Measurements from ENCODE around the gene STK32C.

The STK32C gene

GRCh38 chr10:132168571-132169030 lies 139.1 kb downstream of the STK32C start:
- no peak for DNase-seq (ENCODE audit: insufficient read length, low spot score)
- FAIRE-seq: no peak

DNA sequence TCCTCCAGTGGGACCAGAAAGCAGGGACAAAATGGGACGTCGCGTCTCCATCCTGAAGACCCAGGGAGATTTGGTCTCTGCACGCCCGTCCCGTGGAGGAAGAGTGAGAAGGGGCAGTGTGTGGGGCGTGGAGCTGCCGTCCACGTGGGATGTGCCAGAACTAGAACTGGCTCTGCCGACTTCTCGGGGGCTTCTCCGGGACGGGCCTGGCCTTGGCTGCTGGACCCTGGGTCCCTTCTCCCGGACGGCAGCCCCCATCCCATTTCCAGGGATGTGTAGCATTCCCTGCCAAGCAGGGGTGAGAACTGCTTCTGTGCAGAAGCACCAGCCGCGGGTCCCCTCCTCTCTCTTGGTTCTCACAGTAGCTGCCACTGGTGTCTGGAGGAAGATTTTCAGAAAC lies 139.8 kb downstream of the STK32C start:
- no peak for DNase-seq (ENCODE audit: insufficient read length, low spot score)
- TF ChIP-seq, protein P1, sequence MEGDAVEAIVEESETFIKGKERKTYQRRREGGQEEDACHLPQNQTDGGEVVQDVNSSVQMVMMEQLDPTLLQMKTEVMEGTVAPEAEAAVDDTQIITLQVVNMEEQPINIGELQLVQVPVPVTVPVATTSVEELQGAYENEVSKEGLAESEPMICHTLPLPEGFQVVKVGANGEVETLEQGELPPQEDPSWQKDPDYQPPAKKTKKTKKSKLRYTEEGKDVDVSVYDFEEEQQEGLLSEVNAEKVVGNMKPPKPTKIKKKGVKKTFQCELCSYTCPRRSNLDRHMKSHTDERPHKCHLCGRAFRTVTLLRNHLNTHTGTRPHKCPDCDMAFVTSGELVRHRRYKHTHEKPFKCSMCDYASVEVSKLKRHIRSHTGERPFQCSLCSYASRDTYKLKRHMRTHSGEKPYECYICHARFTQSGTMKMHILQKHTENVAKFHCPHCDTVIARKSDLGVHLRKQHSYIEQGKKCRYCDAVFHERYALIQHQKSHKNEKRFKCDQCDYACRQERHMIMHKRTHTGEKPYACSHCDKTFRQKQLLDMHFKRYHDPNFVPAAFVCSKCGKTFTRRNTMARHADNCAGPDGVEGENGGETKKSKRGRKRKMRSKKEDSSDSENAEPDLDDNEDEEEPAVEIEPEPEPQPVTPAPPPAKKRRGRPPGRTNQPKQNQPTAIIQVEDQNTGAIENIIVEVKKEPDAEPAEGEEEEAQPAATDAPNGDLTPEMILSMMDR (IDR thresholded peaks at IDR 0.05; ENCODE audit: insufficient read depth, missing control alignments): no peak
- FAIRE-seq: no peak

More at GRCh38 chr10:132168571-132169030, 139.1 kb downstream of the STK32C start:
- TF ChIP-seq, protein P1 (IDR thresholded peaks at IDR 0.05; ENCODE audit: insufficient read depth, missing control alignments): no peak

- FAIRE-seq: no peak
Observed at GRCh38 chr10:132167041-132167674, 140.6 kb downstream of the STK32C start.

GRCh38 chr10:132166216-132166950 lies 141.4 kb downstream of the STK32C start:
- DNase-seq (ENCODE audit: insufficient read length, low spot score): no peak
- TF ChIP-seq, protein P1 (IDR thresholded peaks at IDR 0.05; ENCODE audit: insufficient read depth, missing control alignments): no peak
- no peak for FAIRE-seq

More at GRCh38 chr10:132167041-132167674, 140.6 kb downstream of the STK32C start:
- no peak for DNase-seq (ENCODE audit: insufficient read length, low spot score)
- TF ChIP-seq, protein P1 (IDR thresholded peaks at IDR 0.05; ENCODE audit: insufficient read depth, missing control alignments): no peak

- TF ChIP-seq, protein P1 (IDR thresholded peaks at IDR 0.05; ENCODE audit: insufficient read depth, missing control alignments): no peak
- FAIRE-seq: no peak
Observed at GRCh38 chr10:132165416-132165980, 142.3 kb downstream of the STK32C start.

GRCh38 chr10:132164761-132165278 lies 142.9 kb downstream of the STK32C start:
- FAIRE-seq (no peak), DNase-seq (ENCODE audit: insufficient read length, low spot score) (no peak)
- TF ChIP-seq, protein P1 (IDR thresholded peaks at IDR 0.05; ENCODE audit: insufficient read depth, missing control alignments): no peak

More at GRCh38 chr10:132165416-132165980, 142.3 kb downstream of the STK32C start:
- no peak for DNase-seq (ENCODE audit: insufficient read length, low spot score)
